IMR-90 (cell line): ENCODE data around the gene LHFPL6. TPM values are rescaled to one million over a fixed set of nuclear protein-coding genes. Genes with fewer than 3 reads are reported as not detected.

Experiments used
- ATAC-seq: fragments of 200-7000 bp; cut with Tn5 transposase; 2 replicates; pipeline ENCODE4 v1.9.1; 2020; ENCODE audit warnings: low read depth, mild to moderate bottlenecking, moderate library complexity
- BruUV-seq: library from RNA; stranded (reverse); fragments of 400-500 nt; replicated peaks from 2 replicates; lab custom pipeline; 2021; lab: Mats Ljungman, UMichigan
- CTCF ChIA-PET: fragments of 300-600 bp; formaldehyde crosslinking; extraction: SDS; loops from one replicate; lab custom pipeline; 2021; ENCODE audit warnings: antibody characterized with exemption; lab: Yijun Ruan, JAX
- POLR2A ChIA-PET: fragments of 300-600 bp; sonication (Branson Sonifier 250); formaldehyde crosslinking; loops from one replicate; lab custom pipeline; 2022; ENCODE audit warnings: antibody characterized with exemption; ENCODE audit not compliant: unreplicated experiment; lab: Charles Lee
- DNase-seq: peaks from one replicate; pipeline ENCODE4 v3.0.0; 2013
- H2AFZ ChIP-seq: replicated peaks from 2 replicates; pipeline ENCODE3; 2013; ENCODE audit warnings: low read length, mild to moderate bottlenecking; ENCODE audit not compliant: poor library complexity
- H2AK5ac ChIP-seq: 2 replicates; pipeline ENCODE4 v1.6.1; 2013; ENCODE audit warnings: low read depth, low read length, inconsistent platforms
- H2AK9ac ChIP-seq: replicated peaks from 2 replicates; pipeline ENCODE3; 2013; ENCODE audit warnings: mild to moderate bottlenecking, low read depth, low read length, moderate library complexity; ENCODE audit not compliant: poor library complexity
- H2BK120ac ChIP-seq: 2 replicates; pipeline ENCODE4 v1.6.1; 2013; ENCODE audit warnings: low read depth, low read length, inconsistent platforms
- H2BK15ac ChIP-seq: 3 replicates; pipeline ENCODE4 v1.6.1; 2013; ENCODE audit warnings: low read depth, low read length, inconsistent platforms
- H2BK20ac ChIP-seq: 2 replicates; pipeline ENCODE4 v1.6.1; 2013; ENCODE audit warnings: low read depth, mild to moderate bottlenecking, inconsistent platforms, low read length, moderate library complexity
- H2BK5ac ChIP-seq: 2 replicates; pipeline ENCODE4 v1.6.1; 2013; ENCODE audit warnings: mild to moderate bottlenecking, low read depth, low read length, inconsistent platforms; ENCODE audit not compliant: poor library complexity, severe bottlenecking
- H3K14ac ChIP-seq: replicated peaks from 2 replicates; pipeline ENCODE4 v1.6.1; 2013; ENCODE audit warnings: low read depth, low read length, inconsistent platforms
- H3K18ac ChIP-seq: 2 replicates; pipeline ENCODE4 v1.6.1; 2013; ENCODE audit warnings: low read depth, low read length, control low read depth
- H3K23ac ChIP-seq: 2 replicates; pipeline ENCODE4 v1.6.1; 2013; ENCODE audit warnings: low read depth, low read length, inconsistent platforms
- H3K27ac ChIP-seq: 2 replicates; pipeline ENCODE4 v1.5.1; 2013; ENCODE audit warnings: mild to moderate bottlenecking, control low read depth, low read length; ENCODE audit not compliant: insufficient read depth
- H3K27me3 ChIP-seq: 2 replicates; pipeline ENCODE4 v1.6.1; 2013; ENCODE audit warnings: low read length; ENCODE audit not compliant: control insufficient read depth, insufficient read depth
- H3K36me3 ChIP-seq: 2 replicates; pipeline ENCODE4 v1.6.1; 2013; ENCODE audit warnings: low read length, mixed read lengths; ENCODE audit not compliant: control insufficient read depth, insufficient read depth
- H3K4ac ChIP-seq: 2 replicates; pipeline ENCODE4 v1.6.1; 2013; ENCODE audit warnings: low read depth, low read length, inconsistent platforms
- H3K4me1 ChIP-seq: 2 replicates; pipeline ENCODE4 v1.6.1; 2013; ENCODE audit warnings: low read length, mixed read lengths; ENCODE audit not compliant: control insufficient read depth, insufficient read depth
- H3K4me2 ChIP-seq: 2 replicates; pipeline ENCODE4 v1.6.1; 2013; ENCODE audit warnings: low read depth, mild to moderate bottlenecking, control low read depth, low read length, moderate library complexity
- H3K4me3 ChIP-seq: 2 replicates; pipeline ENCODE4 v1.5.1; 2013; ENCODE audit warnings: low read depth, mild to moderate bottlenecking, control low read depth, low read length, moderate library complexity; ENCODE audit not compliant: insufficient read depth
- H3K56ac ChIP-seq: 2 replicates; pipeline ENCODE4 v1.6.1; 2013; ENCODE audit warnings: low read length, inconsistent platforms; ENCODE audit not compliant: insufficient read depth; ENCODE audit errors: extremely low read depth
- H3K79me1 ChIP-seq, 2 experiments: 2 replicates each; pipeline ENCODE4 v1.6.1; 2013; ENCODE audit warnings: low read length in 2 of 2, inconsistent platforms in 1 of 2, low read depth in 1 of 2
- H3K9ac ChIP-seq: 2 replicates; pipeline ENCODE4 v1.6.1; 2013; ENCODE audit warnings: low read depth, low read length, control low read depth
- H3K9me1 ChIP-seq: 2 replicates; pipeline ENCODE4 v1.6.1; 2013; ENCODE audit warnings: low read length, inconsistent platforms; ENCODE audit not compliant: insufficient read depth
- H3K9me3 ChIP-seq: 2 replicates; pipeline ENCODE4 v1.6.1; 2013; ENCODE audit warnings: low read length; ENCODE audit not compliant: control insufficient read depth, insufficient read depth
- H4K20me1 ChIP-seq: 2 replicates; pipeline ENCODE4 v1.6.1; 2013; ENCODE audit warnings: low read length, inconsistent platforms; ENCODE audit not compliant: insufficient read depth
- H4K5ac ChIP-seq: 2 replicates; pipeline ENCODE4 v1.6.1; 2013; ENCODE audit warnings: mild to moderate bottlenecking, low read depth, low read length, control low read depth
- H4K8ac ChIP-seq, 2 experiments: 2 replicates each; pipeline ENCODE4 v1.6.1; 2013; ENCODE audit warnings: low read depth in 2 of 2, low read length in 2 of 2, control low read depth in 1 of 2, inconsistent platforms in 1 of 2
- H4K91ac ChIP-seq: 2 replicates; pipeline ENCODE4 v1.6.1; 2013; ENCODE audit warnings: low read depth, low read length, inconsistent platforms; ENCODE audit not compliant: insufficient read depth
- CEBPB ChIP-seq: IDR thresholded peaks from 2 replicates; pipeline ENCODE4 v1.6.1; 2012; ENCODE audit warnings: low read depth, low read length, improper control_type of control experiment
- CHD1 ChIP-seq: IDR thresholded peaks from 2 replicates; pipeline ENCODE4 v1.6.1; 2012; ENCODE audit warnings: low read depth, low read length, improper control_type of control experiment
- CTCF ChIP-seq: conservative IDR thresholded peaks from 2 replicates; pipeline ENCODE4 v1.5.1; 2012; ENCODE audit warnings: mild to moderate bottlenecking, low read depth, low read length, improper control_type of control experiment
- FOS ChIP-seq: fragments of 150-350 bp; IDR thresholded peaks from 2 replicates; pipeline ENCODE4 v1.6.1; 2016; ENCODE audit warnings: low read depth, low read length
- MAFK ChIP-seq: IDR thresholded peaks from 2 replicates; pipeline ENCODE4 v1.6.1; 2012; ENCODE audit warnings: low read depth, low read length, improper control_type of control experiment
- MAZ ChIP-seq: IDR thresholded peaks from 2 replicates; pipeline ENCODE4 v1.6.1; 2012; ENCODE audit warnings: low read depth, mild to moderate bottlenecking, low read length, improper control_type of control experiment, moderate library complexity, borderline replicate concordance
- NFE2L2 ChIP-seq: fragments of 150-350 bp; IDR thresholded peaks from 2 replicates; pipeline ENCODE4 v1.6.1; 2016; ENCODE audit warnings: low read depth, mild to moderate bottlenecking, low read length
- POLR2A ChIP-seq: IDR thresholded peaks from 2 replicates; pipeline ENCODE4 v1.6.1; 2012; ENCODE audit warnings: mild to moderate bottlenecking, low read depth, low read length
- RAD21 ChIP-seq: IDR thresholded peaks from 2 replicates; pipeline ENCODE4 v1.6.1; 2012; ENCODE audit warnings: low read length, improper control_type of control experiment
- RCOR1 ChIP-seq: IDR thresholded peaks from 2 replicates; pipeline ENCODE4 v1.6.1; 2012; ENCODE audit warnings: mild to moderate bottlenecking, low read length, improper control_type of control experiment; ENCODE audit not compliant: insufficient replicate concordance
- SMC3 ChIP-seq: fragments of 150-350 bp; IDR thresholded peaks from 2 replicates; pipeline ENCODE4 v1.6.1; 2016; ENCODE audit warnings: low read depth, mild to moderate bottlenecking, antibody characterized with exemption, low read length, moderate library complexity
- USF2 ChIP-seq: fragments of 150-350 bp; IDR thresholded peaks from 2 replicates; pipeline ENCODE4 v1.6.1; 2017; ENCODE audit warnings: mild to moderate bottlenecking, antibody characterized with exemption, low read length, low read depth
- WGBS, 2 experiments: methylation state at CpG; one replicate each; pipeline versions ENCODE4 v1.1.5 to v1.1.7; 2013; ENCODE audit warnings: missing lambda C conversion rate in 2 of 2; ENCODE audit not compliant: insufficient read length in 1 of 2; ENCODE audit errors: extremely low coverage in 2 of 2; 5-methylcytosine and 5-hydroxymethylcytosine counted together
- dilution Hi-C: fragments of 300-500 bp; cut with HindIII; formaldehyde crosslinking; loops from one replicate; pipeline ENCODE4 v1.14.3; 2018; ENCODE audit warnings: low sequenced_read_pairs; ENCODE audit not compliant: unreplicated experiment
- in situ Hi-C: fragments of 300-500 bp; cut with MboI; formaldehyde crosslinking; loops from 3 replicates; pipeline ENCODE4 v1.14.3; 2019; ENCODE audit warnings: low sequenced_read_pairs, inconsistent platforms, mixed read lengths
- intact Hi-C: fragments of 100-400 bp; cut with micrococcal nuclease; formaldehyde crosslinking; loops from 2 replicates; pipeline ENCODE4 v1.10.0; 2022
- polyA plus RNA-seq, 3 experiments: library from polyadenylated mRNA; depleted of rRNA; stranded (reverse); fragments of >200 nt; gene quantifications; 2 replicates each; pipeline ENCODE4 v1.2.3, GENCODE V29; 2012; ENCODE audit warnings: low replicate concordance in 1 of 3
- total RNA-seq: library from RNA; depleted of rRNA; stranded (reverse); fragments of >200 nt; gene quantifications from 2 replicates; pipeline ENCODE4 v1.2.3, GENCODE V29; 2012
- TF ChIP-seq, protein P1 (sequence below): fragments of 150-350 bp; IDR thresholded peaks from 2 replicates; pipeline ENCODE4 v1.6.1; 2016; ENCODE audit warnings: low read depth, mild to moderate bottlenecking, low read length, moderate library complexity, borderline replicate concordance

Gene LHFPL6
- total and polyA plus RNA-seq, 2 of the 4 experiments (the other 2 are of a cell fraction): 24.7 to 36.1 TPM

DNA sequence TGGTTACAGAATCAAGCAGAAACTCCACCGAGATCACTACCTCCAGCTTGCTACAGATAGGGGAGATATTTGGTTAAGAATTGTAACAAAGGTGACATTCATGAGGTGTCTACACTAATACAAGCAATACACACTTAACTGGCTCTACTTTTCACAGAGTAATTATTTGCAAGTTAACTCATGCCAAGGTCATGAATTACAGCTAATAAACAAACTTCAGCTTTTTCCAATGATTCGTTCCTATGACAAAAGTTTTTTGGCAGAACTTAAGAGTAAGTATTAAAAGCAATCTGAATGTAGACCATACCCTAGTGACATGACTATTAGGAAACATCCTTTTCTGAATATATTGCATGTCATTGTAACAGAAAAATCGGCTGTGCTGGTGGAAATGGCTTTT, 72.1 kb downstream of the LHFPL6 start:
- no TSS peak for BruUV-seq

More for the DNA sequence above, 72.1 kb downstream of the LHFPL6 start:
- ChIA-PET POLR2A (no interaction called here), CTCF (interaction anchor here (0.6 kb wide), 1 partner anchor 346 kb away, joined by 3 read pairs; no protein-coding TSS in a partner anchor)
- no peaks in the 10 kb centered on the region for H3K36me3 ChIP-seq
- DNase-seq (peak; percentile 14), ATAC-seq (no peak)
- no peaks in the 10 kb centered on the region for H4K20me1 ChIP-seq
- H2BK15ac ChIP-seq: peak overlapping the region; percentile 74; the same call in 1 of the 3 replicates
- H2BK20ac ChIP-seq: no peak overlapping the region
- no peak overlapping the region for H3K4ac ChIP-seq
- no peak overlapping the region for H3K27ac ChIP-seq
- no peak overlapping the region for H3K4me3 ChIP-seq
- H3K23ac ChIP-seq: no peak overlapping the region
- no peaks in the 10 kb centered on the region for H3K27me3 ChIP-seq
- peaks cover 14% of the 10 kb centered on the region for H3K9me1 ChIP-seq
- no peak overlapping the region for H4K8ac ChIP-seq
- H2AK9ac ChIP-seq: no peak overlapping the region
- no peak overlapping the region for H2AFZ ChIP-seq
- peak overlapping the region; percentile 51; the same call in 1 of the 2 replicates for H4K5ac ChIP-seq
- H3K9me3 ChIP-seq: no peaks in the 10 kb centered on the region
- peak overlapping the region; percentile 36; the same call in 1 of the 2 replicates for H3K4me2 ChIP-seq
- intact Hi-C loops: no loop called here
- no peak overlapping the region for H4K91ac ChIP-seq
- no peak overlapping the region for H2AK5ac ChIP-seq
- H2BK120ac ChIP-seq: no peak overlapping the region
- no peak overlapping the region for H2BK5ac ChIP-seq
- in situ Hi-C loops: no loop called here
- H3K14ac ChIP-seq: no peak overlapping the region
- dilution Hi-C loops: no loop called here
- H3K9ac ChIP-seq: no peak overlapping the region
- no CpG with 5 or more reads among the region's 3 CpGs for WGBS, 2 experiments
- H3K4me1 ChIP-seq: peaks cover 21% of the 10 kb centered on the region
- TF ChIP-seq, protein P1, sequence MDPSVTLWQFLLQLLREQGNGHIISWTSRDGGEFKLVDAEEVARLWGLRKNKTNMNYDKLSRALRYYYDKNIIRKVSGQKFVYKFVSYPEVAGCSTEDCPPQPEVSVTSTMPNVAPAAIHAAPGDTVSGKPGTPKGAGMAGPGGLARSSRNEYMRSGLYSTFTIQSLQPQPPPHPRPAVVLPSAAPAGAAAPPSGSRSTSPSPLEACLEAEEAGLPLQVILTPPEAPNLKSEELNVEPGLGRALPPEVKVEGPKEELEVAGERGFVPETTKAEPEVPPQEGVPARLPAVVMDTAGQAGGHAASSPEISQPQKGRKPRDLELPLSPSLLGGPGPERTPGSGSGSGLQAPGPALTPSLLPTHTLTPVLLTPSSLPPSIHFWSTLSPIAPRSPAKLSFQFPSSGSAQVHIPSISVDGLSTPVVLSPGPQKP: no peak
- TF ChIP-seq RCOR1 (no peak), CEBPB (no peak), RAD21 (no peak), FOS (no peak), CTCF (no peak), NFE2L2 (no peak), CHD1 (no peak), MAZ (no peak), USF2 (no peak), MAFK (no peak), SMC3 (no peak), POLR2A (no peak)
- peak overlapping the region; percentile 36; the same call in 1 of the 2 replicates for H3K18ac ChIP-seq
- H3K79me1 ChIP-seq: peaks cover 23 to 54% of the 10 kb centered on the region in 2 experiments
- H3K56ac ChIP-seq: no peak overlapping the region
